K562 (cell line): ENCODE results near the gene RAB6A. TPM values are rescaled to one million over a fixed set of nuclear protein-coding genes. Genes with fewer than 3 reads are reported as not detected.

Experiments
- CHCHD3 ChIP-seq: fragments of 250-450 bp; sonication (Bioruptor Pico); IDR thresholded peaks from 2 replicates; pipeline ENCODE4 v2.1.2; 2022; ENCODE audit warnings: mild to moderate bottlenecking
- REST ChIP-seq, 2 experiments: fragments of 450-650 bp; formaldehyde crosslinking in 1 of 2; IDR thresholded peaks; 2 replicates each; pipeline versions ENCODE4 v1.4.0 to v1.6.1; 2014 to 2020; ENCODE audit warnings: mild to moderate bottlenecking in 2 of 2, borderline replicate concordance in 1 of 2, low read depth in 1 of 2
- SNRNP70 ChIP-seq: fragments of 200-400 bp; formaldehyde crosslinking; optimal IDR thresholded peaks from 2 replicates; pipeline ENCODE3; 2017; ENCODE audit warnings: low read depth, low read length
- SUPT5H ChIP-seq: fragments of 450-650 bp; IDR thresholded peaks from 2 replicates; pipeline ENCODE4 v1.6.1; 2016
- TEAD4 ChIP-seq, 2 experiments: sonication (generic) in 1 of 2; formaldehyde crosslinking in 1 of 2; IDR thresholded peaks; 2 replicates each; pipeline versions ENCODE4 v1.6.1 to v1.8.0; 2012 to 2022; ENCODE audit warnings: borderline replicate concordance in 1 of 2, inconsistent platforms in 1 of 2, low read length in 1 of 2, mild to moderate bottlenecking in 1 of 2, missing genetic modification reagents in 1 of 2
- TGIF2 ChIP-seq: sonication (generic); formaldehyde crosslinking; IDR thresholded peaks from 2 replicates; pipeline ENCODE4 v1.8.1; 2022; ENCODE audit warnings: mild to moderate bottlenecking, missing genetic modification reagents, moderate library complexity
- TRIM24 ChIP-seq, 2 experiments: fragments of 450-650 bp; IDR thresholded peaks; 2 replicates each; pipeline ENCODE4 v1.6.1; 2016
- ZC3H8 ChIP-seq: fragments of 450-650 bp; IDR thresholded peaks from 2 replicates; pipeline ENCODE4 v1.6.1; 2017
- ZHX1 ChIP-seq: fragments of 150-350 bp; conservative IDR thresholded peaks from 2 replicates; pipeline ENCODE4 v1.6.1; 2014; ENCODE audit warnings: low read length
- ZMIZ1 ChIP-seq, 2 experiments: fragments of 150-350 bp in 1 of 2; IDR thresholded peaks; 2 replicates each; pipeline ENCODE4 v1.6.1; 2012 to 2016; ENCODE audit warnings: low read depth in 2 of 2, low read length in 2 of 2, mild to moderate bottlenecking in 1 of 2, moderate library complexity in 1 of 2
- ZNF644 ChIP-seq: fragments of 200-800 bp; sonication (Bioruptor generic); IDR thresholded peaks from 2 replicates; pipeline ENCODE4 v1.6.1; 2016; ENCODE audit warnings: low read depth, missing genetic modification characterization, missing compliant biosample characterization
- polyA plus RNA-seq, 8 experiments: library from polyadenylated mRNA; depleted of rRNA in 4 of 8; stranded (reverse) in 5 of 8; unstranded in 3 of 8; fragments of >200 nt; fragmentation: Nextera tagmentation in 2 of 8; fragmentation: Illumina TruSeq in 1 of 8; extraction: Ambion mirVana in 2 of 8; extraction: Trizol in 1 of 8; gene quantifications; 2 replicates each; pipeline versions ENCODE4 v1.2.1 to v1.2.3, GENCODE V29; 2011 to 2014; ENCODE audit warnings: inconsistent platforms in 1 of 8, missing spikeins in 1 of 8
- total RNA-seq, 7 experiments: library from RNA; depleted of rRNA in 6 of 7; stranded (reverse); fragments of >200 nt in 6 of 7; fragmentation: Illumina TruSeq in 2 of 7; extraction: Trizol in 2 of 7; gene quantifications; 2 replicates each; pipeline versions ENCODE4 v1.2.1 to v1.2.3, GENCODE V29; 2011 to 2021; ENCODE audit warnings: low replicate concordance in 1 of 7

The RAB6A gene
- total and polyA plus RNA-seq, 9 of the 15 experiments (the other 6 are each of a cell fraction or from before 2014, with no cell fraction given), result 14.0 to 95.3 (median 45.4) TPM

- 0 out of 4 replicates have a peak, but pooled peaks of 1 of the 2 experiments have one; percentile 22 for TF ChIP-seq ZMIZ1 (IDR thresholded peaks at IDR 0.05; ENCODE audit: low read depth in 2 of 2, low read length in 2 of 2)
- no peak for TF ChIP-seq ZHX1
- no peak for TF ChIP-seq CHCHD3 (CRISPR knock-in tag)
- peak; percentile 31 for TF ChIP-seq TEAD4 (IDR thresholded peaks at IDR 0.05; ENCODE audit: low read length)
- no peak for TF ChIP-seq TEAD4 (CRISPR knock-in tag; IDR thresholded peaks at IDR 0.05; ENCODE audit: borderline replicate concordance)
- TF ChIP-seq TGIF2 (CRISPR knock-in tag), result no peak
- TF ChIP-seq ZC3H8, result no peak
- TF ChIP-seq ZNF644, result peak; percentile 93; the same call in 1 of the 2 replicates
- TF ChIP-seq TRIM24 (IDR thresholded peaks at IDR 0.05), result no peak
- no peak for TF ChIP-seq SNRNP70
- TF ChIP-seq REST (IDR thresholded peaks at IDR 0.05; ENCODE audit: borderline replicate concordance), result peak; percentile 68
- peak; percentile 80 for TF ChIP-seq REST (CRISPR knock-in tag; IDR thresholded peaks at IDR 0.05; ENCODE audit: low read depth)
- TF ChIP-seq SUPT5H, result peak; percentile 61
Measured at GRCh38 chr11:73760679-73761402, at the start of gene RAB6A (continued).
